H9 (cell line): ENCODE measurements around the gene FBXL7. TPM values are rescaled to one million over a fixed set of nuclear protein-coding genes. Genes with fewer than 3 reads are reported as not detected.

Source experiments
- DNase-seq: peaks from one replicate; pipeline ENCODE4 v3.0.0-alpha.2; 2017
- H2AFZ ChIP-seq: one replicate; pipeline ENCODE4 v1.6.1; 2013; ENCODE audit warnings: mild to moderate bottlenecking, low read length, control low read depth, moderate library complexity
- H2AK5ac ChIP-seq: 2 replicates; pipeline ENCODE4 v1.6.1; 2013; ENCODE audit warnings: low read length, control low read depth, mixed read lengths; ENCODE audit not compliant: insufficient read length
- H2BK120ac ChIP-seq: one replicate; pipeline ENCODE4 v1.6.1; 2013; ENCODE audit warnings: low read depth, mild to moderate bottlenecking, low read length, control low read depth, inconsistent platforms; ENCODE audit not compliant: poor library complexity, severe bottlenecking
- H2BK12ac ChIP-seq: 2 replicates; pipeline ENCODE4 v1.6.1; 2013; ENCODE audit warnings: low read length, control low read depth, mixed read lengths, low read depth; ENCODE audit not compliant: insufficient read length
- H2BK15ac ChIP-seq: 2 replicates; pipeline ENCODE4 v1.6.1; 2013; ENCODE audit warnings: low read depth, low read length, control low read depth
- H2BK20ac ChIP-seq: one replicate; pipeline ENCODE4 v1.6.1; 2013; ENCODE audit warnings: low read depth, mild to moderate bottlenecking, low read length, control low read depth, inconsistent platforms; ENCODE audit not compliant: poor library complexity, severe bottlenecking
- H2BK5ac ChIP-seq: 2 replicates; pipeline ENCODE4 v1.6.1; 2013; ENCODE audit warnings: low read length, control low read depth, mixed read lengths; ENCODE audit not compliant: insufficient read length
- H3K14ac ChIP-seq: 2 replicates; pipeline ENCODE4 v1.6.1; 2013; ENCODE audit warnings: low read length, control low read depth; ENCODE audit not compliant: insufficient read depth
- H3K18ac ChIP-seq: 2 replicates; pipeline ENCODE4 v1.6.1; 2013; ENCODE audit warnings: low read depth, mild to moderate bottlenecking, mixed read lengths, low read length, control low read depth; ENCODE audit not compliant: insufficient read length
- H3K23ac ChIP-seq: 2 replicates; pipeline ENCODE4 v1.6.1; 2013; ENCODE audit warnings: low read length, control low read depth, mixed read lengths, low read depth; ENCODE audit not compliant: insufficient read length
- H3K23me2 ChIP-seq: 2 replicates; pipeline ENCODE4 v1.6.1; 2013; ENCODE audit warnings: low read depth, mild to moderate bottlenecking, mixed read lengths, low read length, control low read depth; ENCODE audit not compliant: insufficient read length, poor library complexity, severe bottlenecking
- H3K27ac ChIP-seq: 2 replicates; pipeline ENCODE4 v1.5.1; 2013; ENCODE audit warnings: low read length, control low read depth, mixed read lengths, low read depth; ENCODE audit not compliant: insufficient read length
- H3K27me3 ChIP-seq: 2 replicates; pipeline ENCODE4 v1.6.1; 2013; ENCODE audit warnings: low read length, control low read depth, inconsistent platforms; ENCODE audit not compliant: insufficient read depth
- H3K4ac ChIP-seq: 2 replicates; pipeline ENCODE4 v1.6.1; 2013; ENCODE audit warnings: low read depth, mild to moderate bottlenecking, control low read depth, inconsistent platforms, low read length, moderate library complexity
- H3K4me1 ChIP-seq: 2 replicates; pipeline ENCODE4 v1.6.1; 2013; ENCODE audit warnings: low read length, control low read depth, inconsistent platforms; ENCODE audit not compliant: insufficient read depth
- H3K4me2 ChIP-seq: 2 replicates; pipeline ENCODE4 v1.6.1; 2013; ENCODE audit warnings: low read length, control low read depth, mixed read lengths; ENCODE audit not compliant: insufficient read length, insufficient read depth
- H3K56ac ChIP-seq: 2 replicates; pipeline ENCODE4 v1.6.1; 2013; ENCODE audit warnings: low read depth, mild to moderate bottlenecking, mixed read lengths, low read length, control low read depth; ENCODE audit not compliant: insufficient read length
- H3K79me1 ChIP-seq: 2 replicates; pipeline ENCODE4 v1.6.1; 2013; ENCODE audit warnings: low read depth, mild to moderate bottlenecking, moderate library complexity, low read length, control low read depth, inconsistent platforms; ENCODE audit not compliant: insufficient read depth, poor library complexity, severe bottlenecking
- H3K79me2 ChIP-seq: 2 replicates; pipeline ENCODE4 v1.6.1; 2013; ENCODE audit warnings: low read length, control low read depth, inconsistent platforms; ENCODE audit not compliant: insufficient read depth
- H3K9ac ChIP-seq: 2 replicates; pipeline ENCODE4 v1.6.1; 2013; ENCODE audit warnings: low read length, control low read depth, mixed read lengths; ENCODE audit not compliant: insufficient read length; ENCODE audit errors: extremely low read depth
- H3K9me3 ChIP-seq: one replicate; pipeline ENCODE4 v1.6.1; 2013; ENCODE audit warnings: low read depth, low read length, inconsistent platforms; ENCODE audit not compliant: control insufficient read depth
- H3T11ph ChIP-seq: one replicate; pipeline ENCODE4 v1.6.1; 2013; ENCODE audit warnings: mild to moderate bottlenecking, low read length, control low read depth, inconsistent platforms
- H4K20me1 ChIP-seq: one replicate; pipeline ENCODE4 v1.6.1; 2013; ENCODE audit not compliant: control insufficient read depth, insufficient read length, insufficient read depth
- H4K5ac ChIP-seq: 2 replicates; pipeline ENCODE4 v1.6.1; 2013; ENCODE audit warnings: low read depth, mild to moderate bottlenecking, mixed read lengths, low read length, control low read depth; ENCODE audit not compliant: insufficient read length
- H4K8ac ChIP-seq: replicated peaks from 2 replicates; pipeline ENCODE4 v1.6.1; 2013; ENCODE audit warnings: low read length, control low read depth, mixed read lengths, low read depth; ENCODE audit not compliant: insufficient read length
- H4K91ac ChIP-seq: 2 replicates; pipeline ENCODE4 v1.6.1; 2013; ENCODE audit warnings: low read depth, mild to moderate bottlenecking, moderate library complexity, mixed read lengths, low read length, control low read depth; ENCODE audit not compliant: insufficient read length
- H3K27ac Mint-ChIP-seq, 3 experiments: 2 replicates in 2 of 3; 3 replicates in 1 of 3; pipeline ENCODE4 v1.8.0; 2020 to 2021; ENCODE audit warnings: mixed read lengths in 3 of 3, mild to moderate bottlenecking in 1 of 3, moderate library complexity in 1 of 3
- H3K27me3 Mint-ChIP-seq: 2 replicates; pipeline ENCODE4 v1.8.0; 2021; ENCODE audit warnings: low read depth, mild to moderate bottlenecking, moderate library complexity, mixed read lengths
- H3K36me3 Mint-ChIP-seq, 3 experiments: 2 replicates in 2 of 3; 3 replicates in 1 of 3; pipeline ENCODE4 v1.8.0; 2020 to 2021; ENCODE audit warnings: low read depth in 3 of 3, mixed read lengths in 3 of 3; ENCODE audit not compliant: insufficient read depth in 1 of 3
- H3K4me1 Mint-ChIP-seq, 2 experiments: 2 replicates each; pipeline ENCODE4 v1.8.0; 2020; ENCODE audit warnings: mixed read lengths in 2 of 2
- H3K4me3 Mint-ChIP-seq, 2 experiments: 2 replicates in 1 of 2; 3 replicates in 1 of 2; pipeline ENCODE4 v1.8.0; 2020 to 2021; ENCODE audit warnings: mild to moderate bottlenecking in 2 of 2, mixed read lengths in 2 of 2, moderate library complexity in 1 of 2
- H3K9me3 Mint-ChIP-seq, 2 experiments: 2 replicates in 1 of 2; 3 replicates in 1 of 2; pipeline ENCODE4 v1.8.0; 2020; ENCODE audit warnings: mild to moderate bottlenecking in 2 of 2, mixed read lengths in 2 of 2, moderate library complexity in 1 of 2
- WGBS: extraction: QIAGEN DNeasy Blood & Tissue Kit; methylation state at CpG from one replicate; pipeline ENCODE4 v1.1.7; 2013; ENCODE audit warnings: missing lambda C conversion rate, low lambda C conversion rate, mixed read lengths; ENCODE audit not compliant: insufficient read length; ENCODE audit errors: extremely low coverage; 5-methylcytosine and 5-hydroxymethylcytosine counted together
- total RNA-seq: library from RNA; stranded (reverse); gene quantifications from 2 replicates; pipeline ENCODE4 v1.2.1, GENCODE V29; 2021
- TF ChIP-seq, protein P1 (sequence below): fragments of 200-600 bp; sonication (generic); conservative IDR thresholded peaks from 3 replicates; pipeline ENCODE4 v1.8.0; 2021; ENCODE audit warnings: antibody characterized with exemption, mild to moderate bottlenecking

Gene FBXL7
- total RNA-seq, 1 experiment from 2014 or later, result 14.6 TPM

DNA sequence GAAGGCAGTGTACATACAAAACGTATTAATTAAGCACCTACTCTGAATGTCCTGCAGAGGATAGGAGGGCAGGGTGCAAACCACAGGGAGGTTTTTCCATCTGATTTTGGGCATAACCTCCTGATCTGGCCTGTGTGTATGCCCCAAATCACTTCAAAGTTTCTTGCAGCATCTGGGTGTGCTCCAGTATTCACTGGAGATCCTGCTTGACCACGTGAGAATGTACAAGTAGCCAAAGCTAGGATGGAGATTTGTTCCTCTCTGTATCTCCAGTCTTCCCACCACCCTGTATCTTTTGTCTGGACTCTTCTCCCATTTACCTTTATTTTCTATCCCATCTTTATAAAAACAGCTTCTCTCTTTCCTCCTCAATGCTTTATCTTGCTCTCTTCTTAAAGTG is 207.7 kb downstream of the FBXL7 start:
- peaks cover 14 to 27% of the 10 kb centered on the region in 2 experiments for H3K4me1 Mint-ChIP-seq

More for the DNA sequence above, 207.7 kb downstream of the FBXL7 start:
- no peaks in the 10 kb centered on the region for H3K9me3 ChIP-seq
- H4K8ac ChIP-seq, result no peak overlapping the region
- H2BK5ac ChIP-seq, result no peak overlapping the region
- H2BK120ac ChIP-seq, result no peak overlapping the region
- H3K27ac ChIP-seq, result no peak overlapping the region
- Mint-ChIP-seq H3K27ac (no peak overlapping the region; a peak in 1 of 7 replicates), H3K4me3 (no peak overlapping the region), H3K36me3 (peaks cover 0 to 14% (median 3%) of the 10 kb centered on the region in 3 experiments; a peak in 5 of 7 replicates), H3K27me3 (no peaks in the 10 kb centered on the region), H3K9me3 (peaks cover 0 to 2% of the 10 kb centered on the region in 2 experiments; a peak in 3 of 5 replicates)
- no peaks in the 10 kb centered on the region for H3K79me1 ChIP-seq
- no peak overlapping the region for H2BK12ac ChIP-seq
- H3T11ph ChIP-seq, result no peak overlapping the region
- H3K79me2 ChIP-seq, result no peaks in the 10 kb centered on the region
- no peaks in the 10 kb centered on the region for H3K27me3 ChIP-seq
- H3K23ac ChIP-seq, result no peak overlapping the region
- no peak overlapping the region for H3K4ac ChIP-seq
- no peak overlapping the region for H2BK20ac ChIP-seq
- no peak overlapping the region for H2AK5ac ChIP-seq
- H3K9ac ChIP-seq, result no peak overlapping the region
- H4K20me1 ChIP-seq, result no peaks in the 10 kb centered on the region
- H4K5ac ChIP-seq, result no peak overlapping the region
- H2AFZ ChIP-seq, result no peak overlapping the region
- TF ChIP-seq, protein P1, sequence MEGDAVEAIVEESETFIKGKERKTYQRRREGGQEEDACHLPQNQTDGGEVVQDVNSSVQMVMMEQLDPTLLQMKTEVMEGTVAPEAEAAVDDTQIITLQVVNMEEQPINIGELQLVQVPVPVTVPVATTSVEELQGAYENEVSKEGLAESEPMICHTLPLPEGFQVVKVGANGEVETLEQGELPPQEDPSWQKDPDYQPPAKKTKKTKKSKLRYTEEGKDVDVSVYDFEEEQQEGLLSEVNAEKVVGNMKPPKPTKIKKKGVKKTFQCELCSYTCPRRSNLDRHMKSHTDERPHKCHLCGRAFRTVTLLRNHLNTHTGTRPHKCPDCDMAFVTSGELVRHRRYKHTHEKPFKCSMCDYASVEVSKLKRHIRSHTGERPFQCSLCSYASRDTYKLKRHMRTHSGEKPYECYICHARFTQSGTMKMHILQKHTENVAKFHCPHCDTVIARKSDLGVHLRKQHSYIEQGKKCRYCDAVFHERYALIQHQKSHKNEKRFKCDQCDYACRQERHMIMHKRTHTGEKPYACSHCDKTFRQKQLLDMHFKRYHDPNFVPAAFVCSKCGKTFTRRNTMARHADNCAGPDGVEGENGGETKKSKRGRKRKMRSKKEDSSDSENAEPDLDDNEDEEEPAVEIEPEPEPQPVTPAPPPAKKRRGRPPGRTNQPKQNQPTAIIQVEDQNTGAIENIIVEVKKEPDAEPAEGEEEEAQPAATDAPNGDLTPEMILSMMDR, result no peak
- DNase-seq, result no peak
- H3K23me2 ChIP-seq, result no peaks in the 10 kb centered on the region
- H3K4me2 ChIP-seq, result no peak overlapping the region
- no CpG with 5 or more reads among the region's 2 CpGs for WGBS
- no peak overlapping the region for H4K91ac ChIP-seq
- no peak overlapping the region for H2BK15ac ChIP-seq
- H3K14ac ChIP-seq, result no peak overlapping the region
- no peak overlapping the region for H3K18ac ChIP-seq
- H3K4me1 ChIP-seq, result peaks cover 3% of the 10 kb centered on the region; the same call in 1 of the 2 replicates
- H3K56ac ChIP-seq, result no peak overlapping the region
